ENCODE data around the gene EFR3B. TPM values are rescaled to one million over a fixed set of nuclear protein-coding genes. Genes with fewer than 3 reads are reported as not detected.
A peak's percentile ranks its signal among the peaks of the same experiment; 100 is the strongest.
"Not testable (repeated sequence)": the region's sequence is repeated elsewhere in the genome, so short reads cannot be mapped to it uniquely, and the experiment has no call there.

The EFR3B gene
- total and polyA plus RNA-seq, 3 experiments from 2014 or later: 0.16 to 0.27 (median 0.20) TPM

DNA sequence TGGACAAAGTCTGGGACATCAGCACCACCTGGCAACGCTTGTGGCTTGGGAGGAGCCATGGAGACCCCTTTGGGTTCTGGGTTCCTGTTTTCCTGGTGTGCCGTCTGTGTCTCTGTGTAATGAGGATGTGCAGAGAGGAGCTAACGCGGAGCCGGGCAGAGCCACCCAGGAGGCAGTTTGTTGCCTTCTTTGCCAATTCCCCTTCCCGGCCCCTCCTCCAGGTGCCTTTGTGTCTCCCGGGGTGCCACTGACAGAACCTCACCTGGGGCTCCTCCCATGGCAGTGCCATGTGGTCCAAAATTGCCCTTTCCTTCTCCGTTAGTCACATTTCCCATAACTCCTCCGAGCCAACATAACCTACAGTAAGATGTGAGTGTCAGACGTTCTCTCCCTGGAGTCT lies 113.5 kb downstream of the EFR3B start:
- Mint-ChIP-seq H3K4me1 (peaks cover 3 to 15% (median 6%) of the 10 kb centered on the region in 3 donors), H3K4me3 (no peak overlapping the region), H3K27me3 (peaks cover 0 to 7% of the 10 kb centered on the region in 2 donors), H3K36me3 (peaks cover 0 to 5% (median 2%) of the 10 kb centered on the region in 3 donors), H3K9me3 (no peaks in the 10 kb centered on the region), H3K27ac (no peak overlapping the region)
- no peak overlapping the region for H3K4me3 ChIP-seq (ENCODE audit: low read length)
- ChIA-PET CTCF (interaction anchor here (2.6 kb wide), 1 partner anchor 10 kb away, joined by 11 read pairs; no protein-coding TSS in a partner anchor), POLR2A (interaction anchor here (0.6 kb wide), 1 partner anchor 121 kb away, joined by 5 read pairs; no protein-coding TSS in a partner anchor)
- no peak overlapping the region for H3K27ac ChIP-seq (ENCODE audit: low read depth, low read length)
- H3K36me3 ChIP-seq (ENCODE audit: insufficient read depth, low read length): no peaks in the 10 kb centered on the region
- no peaks in the 10 kb centered on the region for H3K4me1 ChIP-seq (ENCODE audit: insufficient read depth, low read length)
- no peak for DNase-seq
- H3K27me3 ChIP-seq (ENCODE audit: insufficient read depth, low read length, poor library complexity, severe bottlenecking): no peaks in the 10 kb centered on the region
- H3K9me3 ChIP-seq (ENCODE audit: low read length): no peaks in the 10 kb centered on the region

DNA sequence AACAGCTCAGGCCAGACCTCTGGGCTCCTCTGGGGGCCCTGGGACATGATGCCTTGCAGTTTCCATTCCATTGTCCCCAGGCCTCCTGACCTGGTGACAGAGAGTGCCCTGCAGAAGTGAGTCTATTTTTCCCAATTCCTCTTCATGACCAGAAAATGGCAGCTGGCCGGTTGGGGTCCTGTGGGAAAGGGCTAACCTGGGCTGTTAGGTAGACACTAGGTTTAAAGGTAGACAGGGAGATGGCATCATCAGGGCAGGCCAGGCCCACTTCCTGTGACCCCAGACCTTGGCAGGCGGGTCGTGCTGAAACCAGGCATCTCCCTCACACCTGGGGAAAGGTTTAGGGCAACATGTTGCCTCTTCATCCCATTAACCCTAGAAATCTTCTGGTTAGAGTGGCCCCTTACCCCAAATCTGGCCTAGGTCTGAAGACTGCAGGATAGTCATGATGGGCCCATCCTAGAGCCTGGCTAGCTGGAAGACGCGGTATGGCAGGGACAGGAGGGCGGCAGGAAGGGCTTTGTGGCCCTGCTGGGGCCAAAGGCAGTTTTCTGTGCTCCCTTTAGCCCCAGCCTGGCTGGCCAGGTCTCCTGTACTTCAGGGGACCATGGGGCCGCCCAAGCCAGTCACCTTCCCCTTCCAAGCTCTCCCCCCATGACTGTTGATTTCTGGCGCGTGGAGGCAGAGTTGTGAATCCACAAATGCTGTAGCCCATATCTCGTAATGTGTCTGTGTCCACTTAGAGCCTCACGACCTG lies 116.4 kb downstream of the EFR3B start:
- Histone ChIP-seq H3K27me3 (ENCODE audit: insufficient read depth, low read length, poor library complexity, severe bottlenecking) (no peaks in the 10 kb centered on the region), H3K36me3 (ENCODE audit: insufficient read depth, low read length) (no peaks in the 10 kb centered on the region), H3K27ac (ENCODE audit: low read depth, low read length) (no peak overlapping the region), H3K9me3 (ENCODE audit: low read length) (no peaks in the 10 kb centered on the region), H3K4me3 (ENCODE audit: low read length) (no peak overlapping the region), H3K4me1 (ENCODE audit: insufficient read depth, low read length) (no peaks in the 10 kb centered on the region)
- Mint-ChIP-seq H3K36me3 (peaks cover 1 to 9% (median 4%) of the 10 kb centered on the region in 3 donors), H3K4me1 (peaks cover 6 to 25% (median 7%) of the 10 kb centered on the region in 3 donors), H3K9me3 (no peaks in the 10 kb centered on the region), H3K27ac (peak overlapping the region in 1 of 8 donors; percentile 77), H3K4me3 (no peak overlapping the region), H3K27me3 (peaks cover 0 to 7% of the 10 kb centered on the region in 2 donors)
- POLR2A ChIA-PET: no interaction called here
- CTCF ChIA-PET: no interaction called here
- no peak for DNase-seq

DNA sequence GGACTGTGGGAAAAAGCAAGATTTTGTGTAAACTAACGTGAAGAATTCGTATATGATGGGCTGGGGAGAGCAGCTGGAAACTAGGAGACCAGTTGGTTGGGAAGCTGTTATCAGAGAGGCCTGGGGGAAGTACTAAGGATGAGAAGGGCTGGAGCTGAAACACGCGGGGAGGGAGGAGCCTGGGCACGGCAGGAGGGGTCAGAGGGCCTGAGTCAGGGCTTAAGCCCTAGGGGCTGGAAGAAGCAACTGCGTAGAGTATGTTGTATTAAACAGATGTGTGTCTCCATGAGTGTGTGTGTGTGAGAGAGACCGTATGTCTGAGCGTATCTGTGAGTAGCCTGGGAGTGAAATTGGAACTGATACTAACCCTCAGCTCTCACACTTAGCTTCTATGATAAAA lies 118.1 kb downstream of the EFR3B start:
- Histone ChIP-seq H3K27me3 (ENCODE audit: insufficient read depth, low read length, poor library complexity, severe bottlenecking) (no peaks in the 10 kb centered on the region), H3K27ac (ENCODE audit: low read depth, low read length) (no peak overlapping the region), H3K36me3 (ENCODE audit: insufficient read depth, low read length) (no peaks in the 10 kb centered on the region), H3K4me3 (ENCODE audit: low read length) (no peak overlapping the region), H3K4me1 (ENCODE audit: insufficient read depth, low read length) (no peaks in the 10 kb centered on the region), H3K9me3 (ENCODE audit: low read length) (no peaks in the 10 kb centered on the region)
- H3K27ac Mint-ChIP-seq: peak overlapping the region in 4 of 8 donors; percentile 60 to 86 (median 79)
- H3K4me3 Mint-ChIP-seq: peak overlapping the region in 6 of 7 donors; percentile 8 to 78 (median 60)
- DNase-seq: peak in 1 of 5 donors; percentile 26
- no peaks in the 10 kb centered on the region for H3K9me3 Mint-ChIP-seq
- H3K27me3 Mint-ChIP-seq: peaks cover 5 to 6% of the 10 kb centered on the region in 2 donors
- H3K4me1 Mint-ChIP-seq: peaks cover 6 to 25% (median 7%) of the 10 kb centered on the region in 3 donors
- H3K36me3 Mint-ChIP-seq: peaks cover 1 to 9% (median 4%) of the 10 kb centered on the region in 3 donors
- CTCF ChIA-PET: no interaction called here
- POLR2A ChIA-PET: no interaction called here

- Mint-ChIP-seq H3K9me3 (no peaks in the 10 kb centered on the region), H3K4me1 (peaks cover 6 to 25% (median 7%) of the 10 kb centered on the region in 3 donors), H3K4me3 (peak overlapping the region; percentile 23 to 78 (median 70)), H3K27ac (peak overlapping the region in 6 of 8 donors; percentile 50 to 86 (median 64)), H3K27me3 (peaks cover 5 to 6% of the 10 kb centered on the region in 2 donors), H3K36me3 (peaks cover 1 to 9% (median 4%) of the 10 kb centered on the region in 3 donors)
- Histone ChIP-seq H3K4me3 (ENCODE audit: low read length) (peak overlapping the region; percentile 43), H3K4me1 (ENCODE audit: insufficient read depth, low read length) (no peaks in the 10 kb centered on the region), H3K27ac (ENCODE audit: low read depth, low read length) (no peak overlapping the region), H3K36me3 (ENCODE audit: insufficient read depth, low read length) (no peaks in the 10 kb centered on the region), H3K27me3 (ENCODE audit: insufficient read depth, low read length, poor library complexity, severe bottlenecking) (no peaks in the 10 kb centered on the region), H3K9me3 (ENCODE audit: low read length) (no peaks in the 10 kb centered on the region)
- POLR2A ChIA-PET: no interaction called here
- no peak for DNase-seq
- CTCF ChIA-PET: no interaction called here
Observed at GRCh38 chr2:25160376-25160775, 118.5 kb downstream of the EFR3B start.

DNA sequence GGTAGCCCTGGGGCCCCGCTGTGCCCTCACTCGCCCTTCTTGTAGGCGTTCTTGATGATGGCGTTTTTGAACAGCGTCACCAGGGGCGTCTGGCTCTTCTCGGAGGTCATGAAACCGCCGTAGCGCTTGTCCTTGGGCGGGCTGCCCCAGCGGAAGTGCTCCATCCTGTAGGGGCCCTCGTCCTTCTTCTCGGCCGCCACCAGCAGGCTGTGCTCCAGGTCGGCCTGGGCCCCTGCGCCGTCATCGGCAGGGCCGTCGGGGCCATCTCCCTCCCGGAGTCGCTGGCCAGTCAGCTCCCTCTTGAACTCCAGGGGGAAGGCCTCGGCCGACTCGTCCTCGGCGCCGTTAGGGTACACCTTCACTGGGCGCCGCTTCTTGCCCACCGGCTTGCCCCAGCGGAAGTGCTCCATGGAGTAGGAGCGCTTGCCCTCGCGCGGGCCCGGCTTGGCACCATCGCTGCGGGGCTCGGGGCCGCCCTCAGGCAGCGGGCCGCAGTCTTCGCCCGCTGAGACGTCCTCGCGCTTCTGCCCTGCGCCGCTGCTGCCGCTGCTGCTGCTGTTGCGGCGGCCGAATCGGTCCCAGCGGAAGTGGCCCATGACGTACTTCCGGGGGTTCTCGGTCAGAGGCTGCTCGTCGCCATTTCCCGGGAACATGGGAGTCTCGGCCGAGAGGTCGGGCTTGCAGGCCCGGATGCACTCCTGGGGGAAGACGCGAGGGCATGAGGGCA lies 119.3 kb downstream of the EFR3B start:
- no peak overlapping the region for H3K27ac ChIP-seq (ENCODE audit: low read depth, low read length)
- peaks cover 1 to 9% (median 4%) of the 10 kb centered on the region in 3 donors for H3K36me3 Mint-ChIP-seq
- POLR2A ChIA-PET: no interaction called here

GRCh38 chr2:25162061-25162460 lies 120.2 kb downstream of the EFR3B start:
- DNase-seq; POLR2A ChIA-PET; H3K27me3 ChIP-seq (ENCODE audit: insufficient read depth, low read length, poor library complexity, severe bottlenecking); H3K36me3 Mint-ChIP-seq; H3K9me3 Mint-ChIP-seq; CTCF ChIA-PET; H3K4me1 ChIP-seq (ENCODE audit: insufficient read depth, low read length); H3K4me3 ChIP-seq (ENCODE audit: low read length); H3K27ac ChIP-seq (ENCODE audit: low read depth, low read length); H3K36me3 ChIP-seq (ENCODE audit: insufficient read depth, low read length); H3K9me3 ChIP-seq (ENCODE audit: low read length): not testable (repeated sequence)
- Mint-ChIP-seq H3K27ac (peak overlapping the region in 4 of 8 donors; percentile 23 to 82 (median 56)), H3K4me1 (peaks cover 6 to 38% (median 15%) of the 10 kb centered on the region in 3 donors), H3K4me3 (peak overlapping the region in 5 of 7 donors; percentile 51 to 78 (median 58)), H3K27me3 (peaks cover 7 to 16% of the 10 kb centered on the region in 2 donors)

More for the DNA sequence above, 119.3 kb downstream of the EFR3B start:
- CTCF ChIA-PET: no interaction called here
- Histone ChIP-seq H3K27me3 (ENCODE audit: insufficient read depth, low read length, poor library complexity, severe bottlenecking) (no peaks in the 10 kb centered on the region), H3K36me3 (ENCODE audit: insufficient read depth, low read length) (no peaks in the 10 kb centered on the region), H3K4me1 (ENCODE audit: insufficient read depth, low read length) (peaks cover 6% of the 10 kb centered on the region), H3K4me3 (ENCODE audit: low read length) (peak overlapping the region; percentile 43), H3K9me3 (ENCODE audit: low read length) (no peaks in the 10 kb centered on the region)
- no peaks in the 10 kb centered on the region for H3K9me3 Mint-ChIP-seq
- H3K4me1 Mint-ChIP-seq: peaks cover 6 to 31% (median 11%) of the 10 kb centered on the region in 3 donors
- H3K4me3 Mint-ChIP-seq: peak overlapping the region; percentile 58 to 79 (median 72)
- H3K27me3 Mint-ChIP-seq: peaks cover 4 to 7% of the 10 kb centered on the region in 2 donors
- DNase-seq: peak; percentile 22 to 80 (median 59)
- H3K27ac Mint-ChIP-seq: peak overlapping the region in 3 of 8 donors; percentile 66 to 86 (median 78)

GRCh38 chr2:25164561-25164960 lies 122.7 kb downstream of the EFR3B start:
- H3K4me3 Mint-ChIP-seq: peak overlapping the region in 1 of 7 donors; percentile 33
- H3K9me3 Mint-ChIP-seq: no peaks in the 10 kb centered on the region
- ChIA-PET CTCF (interaction anchor here (1.6 kb wide), 1 partner anchor 211 kb away, joined by 4 read pairs; no protein-coding TSS in a partner anchor), POLR2A (no interaction called here)
- H3K4me1 Mint-ChIP-seq: peaks cover 19 to 43% (median 19%) of the 10 kb centered on the region in 3 donors
- Histone ChIP-seq H3K4me3 (ENCODE audit: low read length) (no peak overlapping the region), H3K27me3 (ENCODE audit: insufficient read depth, low read length, poor library complexity, severe bottlenecking) (peaks cover 11% of the 10 kb centered on the region), H3K4me1 (ENCODE audit: insufficient read depth, low read length) (peaks cover 11% of the 10 kb centered on the region), H3K27ac (ENCODE audit: low read depth, low read length) (no peak overlapping the region), H3K9me3 (ENCODE audit: low read length) (no peaks in the 10 kb centered on the region), H3K36me3 (ENCODE audit: insufficient read depth, low read length) (no peaks in the 10 kb centered on the region)
- no peak overlapping the region for H3K27ac Mint-ChIP-seq
- peaks cover 23 to 31% of the 10 kb centered on the region in 2 donors for H3K27me3 Mint-ChIP-seq
- H3K36me3 Mint-ChIP-seq: peaks cover 1 to 8% (median 1%) of the 10 kb centered on the region in 3 donors
- no peak for DNase-seq
